Skeletal muscle satellite cell (primary cell): ENCODE data around the gene SATB2.

ENCODE experiments used
- H3K27me3 ChIP-seq: 2 replicates; pipeline ENCODE4 v1.7.0; 2013; ENCODE audit warnings: low read length; ENCODE audit not compliant: control insufficient read depth, insufficient read depth
- H3K36me3 ChIP-seq: 2 replicates; pipeline ENCODE4 v1.7.0; 2013; ENCODE audit warnings: mild to moderate bottlenecking, control low read depth, low read length; ENCODE audit not compliant: insufficient read depth
- H3K4me1 ChIP-seq: 2 replicates; pipeline ENCODE4 v1.7.0; 2013; ENCODE audit warnings: low read length; ENCODE audit not compliant: control insufficient read depth, insufficient read depth
- H3K4me2 ChIP-seq: 2 replicates; pipeline ENCODE4 v1.7.0; 2013; ENCODE audit warnings: mild to moderate bottlenecking, low read length
- H3K4me3 ChIP-seq: 2 replicates; pipeline ENCODE4 v1.7.0; 2013; ENCODE audit warnings: low read length
- H3K9ac ChIP-seq: 2 replicates; pipeline ENCODE4 v1.7.0; 2013; ENCODE audit warnings: mild to moderate bottlenecking, low read depth, low read length, moderate library complexity
- H3K9me3 ChIP-seq: replicated peaks from 2 replicates; pipeline ENCODE4 v1.7.0; 2013; ENCODE audit warnings: mild to moderate bottlenecking, control low read depth, low read length

Gene SATB2

DNA sequence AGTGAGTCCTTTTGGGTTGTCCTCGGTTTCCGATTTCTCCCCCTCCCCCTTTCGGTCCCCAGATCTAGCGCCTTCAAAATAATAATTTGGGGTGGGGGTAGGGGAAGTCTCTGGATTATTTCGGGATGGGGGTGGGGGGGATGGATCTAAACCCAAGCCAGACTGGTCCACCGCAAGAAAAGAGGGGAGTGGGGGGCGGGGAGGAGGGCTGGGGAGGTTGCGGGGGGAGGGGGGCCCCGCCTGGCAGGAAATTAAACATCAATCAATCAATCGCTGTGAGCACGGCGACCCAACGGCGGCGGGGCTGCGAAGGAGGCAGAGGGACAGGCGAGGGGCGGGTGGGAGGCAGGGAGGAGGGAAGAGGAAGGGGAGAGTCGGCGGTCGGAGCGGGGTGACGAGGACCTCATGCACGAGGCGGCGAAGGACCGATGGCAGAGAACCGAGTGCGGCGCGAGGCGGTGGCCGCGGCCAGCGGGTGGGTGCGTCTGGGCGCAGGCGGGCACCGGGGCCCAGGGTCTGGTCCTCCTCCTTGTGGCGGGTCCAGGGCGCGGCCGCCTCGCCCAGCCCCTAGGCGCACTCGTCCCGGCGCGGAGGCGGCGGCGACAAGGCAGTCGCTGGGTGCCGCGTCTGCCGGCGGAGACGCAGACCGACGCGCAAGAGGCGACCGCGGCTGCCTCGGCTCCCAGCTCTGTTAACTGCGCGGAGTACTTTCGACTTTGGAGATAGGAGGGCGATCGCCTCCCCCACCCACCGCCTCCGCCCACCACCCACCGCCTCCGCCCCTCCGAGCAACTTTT, 468 bp upstream of the SATB2 start:
- H3K4me1 ChIP-seq, result peaks cover 16% of the 10 kb centered on the region
- peak overlapping the region; percentile 79 for H3K4me3 ChIP-seq
- H3K27me3 ChIP-seq, result no peaks in the 10 kb centered on the region
- peak overlapping the region; percentile 91 for H3K9ac ChIP-seq
- no peaks in the 10 kb centered on the region for H3K36me3 ChIP-seq
- peak overlapping the region; percentile 87 for H3K4me2 ChIP-seq
- no peaks in the 10 kb centered on the region for H3K9me3 ChIP-seq

DNA sequence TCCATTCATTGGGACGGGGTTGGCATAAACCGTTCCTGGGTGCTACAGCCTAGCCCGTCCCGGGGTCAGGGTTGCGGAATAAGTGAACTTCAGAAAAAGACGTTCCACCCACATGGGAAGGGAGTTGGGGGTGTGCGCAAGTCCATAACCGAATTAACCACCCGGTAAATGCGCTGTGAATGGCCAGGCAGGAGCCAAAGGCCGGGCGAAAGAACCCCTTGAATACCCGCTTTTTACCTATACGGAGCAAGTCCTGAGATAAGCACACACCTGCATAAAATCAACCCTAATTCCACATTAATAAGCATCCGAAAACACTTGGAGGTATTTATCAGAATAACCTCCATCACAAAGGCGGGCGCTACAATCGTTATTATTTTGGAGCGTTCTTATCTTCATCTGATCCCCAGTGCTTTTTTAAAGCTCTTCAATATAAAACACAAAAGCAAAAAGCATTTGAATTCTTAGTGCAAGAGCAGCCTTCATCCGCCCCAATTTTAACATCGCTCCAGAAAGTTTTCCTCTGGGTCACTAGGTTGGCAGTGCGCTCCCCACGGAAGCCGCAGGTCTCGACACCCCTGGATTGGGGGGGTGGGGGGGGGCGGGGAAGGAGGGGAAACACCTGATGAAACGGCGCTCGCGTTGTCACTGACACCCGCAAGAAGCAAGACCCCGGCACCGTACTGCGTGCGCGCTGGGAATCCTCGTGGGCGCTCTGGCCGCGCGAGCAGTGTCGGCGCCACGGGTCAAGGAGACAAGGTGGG, 1.2 kb downstream of the SATB2 start:
- peak overlapping the region; percentile 76 for H3K9ac ChIP-seq
- H3K27me3 ChIP-seq, result no peaks in the 10 kb centered on the region
- H3K4me1 ChIP-seq, result peaks cover 12% of the 10 kb centered on the region

DNA sequence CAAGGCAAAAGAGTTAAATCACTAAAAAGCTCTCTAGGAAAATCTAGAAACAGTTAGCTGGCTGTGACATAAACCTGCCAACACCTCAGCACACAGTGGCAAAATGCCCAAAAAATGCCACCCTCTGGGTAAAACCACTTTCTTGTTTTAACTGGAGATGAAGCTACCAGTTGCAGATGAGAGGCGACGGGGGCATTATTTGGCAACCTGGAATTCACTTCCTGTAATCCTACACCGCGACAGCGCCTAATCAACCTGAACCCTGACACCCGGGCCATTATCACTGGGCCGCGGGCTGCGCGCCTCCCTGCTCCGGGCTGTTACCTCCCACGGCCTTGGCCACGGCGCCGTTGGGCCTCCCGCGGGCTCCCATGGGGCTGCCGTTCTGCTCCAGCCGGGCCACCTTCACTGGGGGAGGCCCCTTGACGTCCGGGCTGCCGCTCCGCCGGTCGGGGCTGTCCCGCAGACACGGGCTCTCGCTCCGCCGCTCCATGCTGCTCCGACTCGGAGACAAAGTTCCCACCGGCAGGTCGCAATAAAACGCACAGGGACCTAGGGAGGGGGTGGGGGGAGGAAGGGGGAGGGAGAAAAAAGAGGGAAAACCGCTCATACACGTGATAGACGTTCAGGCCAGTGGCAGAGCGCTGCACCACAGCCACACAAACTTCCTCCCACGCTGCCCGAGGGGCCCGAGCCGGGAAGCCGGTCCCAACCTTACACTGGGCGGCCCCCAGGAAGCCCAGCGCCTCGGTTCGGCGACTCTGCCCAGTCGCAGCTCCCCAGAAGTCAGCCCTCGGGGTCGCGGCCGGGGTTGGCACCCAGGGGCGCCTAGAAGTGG, 2.0 kb downstream of the SATB2 start:
- Histone ChIP-seq H3K4me1 (peaks cover 12% of the 10 kb centered on the region), H3K9ac (peak overlapping the region; percentile 64), H3K27me3 (no peaks in the 10 kb centered on the region), H3K4me3 (peak overlapping the region; percentile 79), H3K36me3 (no peaks in the 10 kb centered on the region), H3K4me2 (peak overlapping the region; percentile 87), H3K9me3 (no peaks in the 10 kb centered on the region)

More for the DNA sequence above, 1.2 kb downstream of the SATB2 start:
- Histone ChIP-seq H3K4me2 (peak overlapping the region; percentile 87), H3K4me3 (peak overlapping the region; percentile 79), H3K9me3 (no peaks in the 10 kb centered on the region), H3K36me3 (no peaks in the 10 kb centered on the region)

DNA sequence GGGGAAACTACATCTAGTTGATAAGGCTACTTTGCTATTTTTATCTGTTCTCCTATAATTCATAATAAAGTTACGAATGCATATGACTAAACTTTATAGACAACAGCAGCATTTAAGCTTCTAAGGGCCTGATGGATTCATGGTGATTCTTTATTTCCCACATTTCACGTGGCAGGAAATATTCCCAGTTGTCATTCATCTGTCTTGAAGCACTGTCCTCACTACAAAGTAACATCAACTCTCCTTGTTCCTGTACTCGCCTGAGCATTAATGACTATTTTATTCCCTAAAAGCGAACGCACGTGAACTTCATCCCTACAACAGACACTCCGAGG, 2.6 kb downstream of the SATB2 start:
- Histone ChIP-seq H3K36me3 (no peaks in the 10 kb centered on the region), H3K9ac (peak overlapping the region; percentile 64), H3K9me3 (no peaks in the 10 kb centered on the region), H3K27me3 (no peaks in the 10 kb centered on the region), H3K4me3 (peak overlapping the region; percentile 79), H3K4me2 (peak overlapping the region; percentile 87), H3K4me1 (peaks cover 12% of the 10 kb centered on the region)

DNA sequence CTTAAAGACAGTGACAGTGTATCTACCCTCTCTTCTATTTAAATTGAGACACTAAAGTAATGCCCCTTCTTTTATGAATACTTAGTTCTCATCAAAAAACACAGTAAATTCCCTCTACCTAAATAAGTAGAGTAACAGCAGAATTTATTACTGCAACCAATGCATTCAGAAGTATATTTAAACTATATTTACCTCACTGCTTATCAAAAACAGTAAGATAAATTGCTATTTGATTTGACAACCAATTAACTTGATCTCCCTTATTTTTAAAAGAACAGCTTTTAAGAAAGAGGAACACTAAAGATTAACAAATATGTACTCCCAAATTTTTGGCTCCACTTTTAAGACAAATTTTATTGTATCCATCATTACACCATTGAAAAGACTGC, 4.8 kb downstream of the SATB2 start:
- H3K4me2 ChIP-seq, result no peak overlapping the region
- no peak overlapping the region for H3K9ac ChIP-seq
- no peaks in the 10 kb centered on the region for H3K36me3 ChIP-seq
- no peaks in the 10 kb centered on the region for H3K9me3 ChIP-seq
- peaks cover 12% of the 10 kb centered on the region for H3K4me1 ChIP-seq
- H3K27me3 ChIP-seq, result no peaks in the 10 kb centered on the region
- no peak overlapping the region for H3K4me3 ChIP-seq

DNA sequence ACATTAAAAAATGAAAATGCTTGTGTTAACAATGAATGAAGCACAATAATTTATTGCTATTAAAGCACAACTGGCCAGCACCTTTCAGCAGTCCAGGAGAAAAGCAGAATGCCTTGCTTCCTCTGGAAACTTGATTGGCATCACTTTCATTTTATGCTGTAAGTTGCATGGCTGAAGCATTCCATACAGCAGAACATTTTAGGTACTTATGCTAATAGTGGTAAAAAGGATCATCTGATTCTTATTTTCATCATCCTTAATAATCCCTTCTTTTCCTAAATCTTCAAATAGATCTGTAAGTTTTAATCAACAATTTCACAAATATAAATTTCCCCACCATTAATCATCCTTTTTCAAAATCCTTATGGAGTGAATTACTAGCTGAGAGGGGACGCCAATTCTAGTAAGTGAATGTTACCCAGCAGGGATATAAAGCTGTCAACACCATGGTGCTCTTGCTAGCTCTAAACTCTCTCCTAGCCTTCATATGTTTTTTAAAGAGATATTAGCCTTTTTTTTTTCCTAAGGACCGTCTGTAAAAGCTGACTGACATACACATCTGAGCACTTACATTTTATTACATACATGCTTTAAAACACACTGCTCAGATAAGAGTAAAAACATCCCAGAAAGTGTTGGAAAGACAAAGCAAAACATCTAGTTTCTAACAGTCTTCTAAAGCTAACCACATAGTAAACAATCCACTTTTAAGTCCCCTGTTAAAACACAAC, 5.3 kb downstream of the SATB2 start:
- no peaks in the 10 kb centered on the region for H3K9me3 ChIP-seq
- no peak overlapping the region for H3K4me3 ChIP-seq
- H3K36me3 ChIP-seq, result no peaks in the 10 kb centered on the region
- no peaks in the 10 kb centered on the region for H3K27me3 ChIP-seq
- peaks cover 12% of the 10 kb centered on the region for H3K4me1 ChIP-seq
- H3K9ac ChIP-seq, result no peak overlapping the region
- H3K4me2 ChIP-seq, result no peak overlapping the region

DNA sequence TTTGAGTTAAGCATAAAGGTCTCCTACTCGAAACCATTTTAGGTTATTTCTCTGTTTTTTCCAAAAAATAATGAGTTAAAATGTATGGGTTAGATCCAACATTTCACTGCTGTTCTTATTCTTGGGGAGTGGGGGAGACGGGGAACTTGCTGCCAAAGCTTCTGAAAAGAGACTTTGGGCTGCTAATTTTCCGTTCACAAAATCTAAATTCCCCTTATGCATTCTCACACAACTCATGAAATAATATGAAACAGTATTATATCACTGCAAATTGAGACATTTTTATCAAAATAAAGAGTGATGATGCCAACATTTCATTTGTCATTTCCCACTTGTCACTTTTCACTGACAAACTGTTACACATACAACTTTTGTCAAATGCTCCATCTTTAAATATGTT, 7.8 kb downstream of the SATB2 start:
- no peaks in the 10 kb centered on the region for H3K27me3 ChIP-seq
- H3K4me1 ChIP-seq, result no peaks in the 10 kb centered on the region
- no peak overlapping the region for H3K9ac ChIP-seq
- no peak overlapping the region for H3K4me3 ChIP-seq
- H3K9me3 ChIP-seq, result no peaks in the 10 kb centered on the region
- no peaks in the 10 kb centered on the region for H3K36me3 ChIP-seq
- H3K4me2 ChIP-seq, result no peak overlapping the region

DNA sequence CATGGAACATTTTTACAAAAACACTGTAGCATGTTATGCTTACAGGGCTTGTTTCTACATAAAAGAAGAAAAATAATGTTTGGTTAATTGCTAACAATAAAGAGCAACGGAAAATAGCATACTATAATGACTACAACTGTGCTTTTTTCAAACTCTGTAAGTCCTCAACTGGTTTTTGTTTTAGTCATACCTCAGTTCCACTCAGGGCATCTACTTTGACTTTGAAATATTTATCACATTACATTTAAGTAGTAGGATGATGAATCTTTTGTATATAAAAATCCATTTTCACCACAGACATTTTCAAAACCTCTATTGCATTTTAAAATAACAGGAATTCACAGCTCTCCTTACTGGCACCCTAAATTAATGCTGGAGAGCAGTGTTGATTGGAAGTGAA, 8.3 kb downstream of the SATB2 start:
- Histone ChIP-seq H3K4me3 (no peak overlapping the region), H3K4me1 (no peaks in the 10 kb centered on the region), H3K9me3 (no peaks in the 10 kb centered on the region), H3K36me3 (no peaks in the 10 kb centered on the region), H3K27me3 (no peaks in the 10 kb centered on the region), H3K4me2 (no peak overlapping the region), H3K9ac (no peak overlapping the region)

DNA sequence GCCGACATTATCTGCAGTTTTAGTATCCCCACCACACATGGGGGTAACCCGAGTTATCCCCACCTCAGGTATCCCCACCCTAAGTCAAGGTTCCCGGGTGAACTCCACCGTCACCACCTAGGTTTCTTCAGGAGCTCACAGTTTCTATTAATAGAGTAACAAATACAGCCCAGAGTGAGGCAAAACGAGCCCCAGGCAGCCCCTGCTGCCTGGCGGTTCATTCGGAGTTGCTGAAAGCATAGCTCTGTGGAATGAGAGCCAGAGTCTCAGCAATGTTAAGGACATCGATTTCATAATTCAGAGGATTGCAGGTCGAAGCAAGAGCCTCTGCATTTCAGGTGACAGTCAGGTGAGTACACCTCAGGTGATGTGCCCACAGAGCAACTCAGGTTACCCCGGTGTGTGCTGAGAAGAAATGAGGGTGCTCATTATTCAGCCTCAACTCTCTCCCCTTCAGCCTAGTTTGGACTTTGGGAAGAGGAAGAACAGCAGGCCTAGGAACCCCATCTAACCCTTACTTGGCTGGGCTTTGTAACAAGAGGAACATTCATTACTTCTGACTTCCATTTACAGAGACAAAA, 10.7 kb downstream of the SATB2 start:
- peaks cover 13% of the 10 kb centered on the region for H3K4me1 ChIP-seq
- H3K4me3 ChIP-seq, result no peak overlapping the region
- H3K36me3 ChIP-seq, result no peaks in the 10 kb centered on the region
- H3K4me2 ChIP-seq, result no peak overlapping the region
- H3K9ac ChIP-seq, result no peak overlapping the region
- H3K9me3 ChIP-seq, result no peaks in the 10 kb centered on the region
- no peaks in the 10 kb centered on the region for H3K27me3 ChIP-seq

DNA sequence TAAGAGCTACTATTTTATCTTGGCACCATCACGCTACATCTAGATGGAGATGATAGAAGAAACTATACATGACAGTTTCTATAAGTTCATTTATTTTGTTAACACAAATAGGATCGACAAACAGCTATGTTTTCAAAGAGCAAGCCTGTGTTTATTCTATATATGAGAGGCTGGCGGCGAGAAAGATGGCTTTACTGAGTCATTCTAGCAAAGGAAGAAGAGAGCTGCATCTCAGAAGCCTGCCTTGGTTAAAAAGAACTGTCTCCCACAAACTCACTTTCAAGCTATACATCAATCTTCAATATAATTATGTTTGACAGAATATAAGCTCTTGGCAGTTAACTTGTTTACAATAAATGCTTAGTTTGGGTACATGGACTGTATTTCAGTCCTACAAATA, 13.0 kb downstream of the SATB2 start:
- peaks cover 21% of the 10 kb centered on the region for H3K4me1 ChIP-seq
- no peak overlapping the region for H3K9ac ChIP-seq
- no peaks in the 10 kb centered on the region for H3K27me3 ChIP-seq

More for the DNA sequence above, 13.0 kb downstream of the SATB2 start:
- Histone ChIP-seq H3K9me3 (no peaks in the 10 kb centered on the region), H3K36me3 (no peaks in the 10 kb centered on the region), H3K4me3 (no peak overlapping the region), H3K4me2 (no peak overlapping the region)
